HG02763 (cell line): ENCODE measurements around the gene PLSCR3.

ENCODE experiments used
- ATAC-seq: cut with Tn5 transposase; IDR thresholded peaks from one replicate; pipeline ENCODE4 v1.9.1; 2021; ENCODE audit warnings: mild to moderate bottlenecking, moderate library complexity; ENCODE audit not compliant: unreplicated experiment

PLSCR3 gene

GRCh38 chr17:7351665-7352502 is 42.4 kb downstream of the PLSCR3 start, which contains the start of gene KCTD11:
TSS of gene KCTD11 (plus strand) at chr17:7352162.
- ATAC-seq = peak; percentile 65

- ATAC-seq = no peak
Measured at GRCh38 chr17:7348478-7349242, 45.7 kb downstream of the PLSCR3 start.

GRCh38 chr17:7347630-7348477 is 46.5 kb downstream of the PLSCR3 start:
- ATAC-seq = no peak

GRCh38 chr17:7346761-7347614 is 47.3 kb downstream of the PLSCR3 start:
- ATAC-seq = no peak

- no peak for ATAC-seq
Measured at GRCh38 chr17:7343250-7343649, 51.1 kb downstream of the PLSCR3 start.

GRCh38 chr17:7341842-7342241 is 52.5 kb downstream of the PLSCR3 start:
- ATAC-seq = no peak

GRCh38 chr17:7340179-7340578 is 54.1 kb downstream of the PLSCR3 start:
- ATAC-seq = no peak
